Measurements from ENCODE around the gene RBM4. TPM values are rescaled to one million over a fixed set of nuclear protein-coding genes. Genes with fewer than 3 reads are reported as not detected.

Gene RBM4
- total RNA-seq, 1 experiment from 2014 or later: 245 TPM

DNA sequence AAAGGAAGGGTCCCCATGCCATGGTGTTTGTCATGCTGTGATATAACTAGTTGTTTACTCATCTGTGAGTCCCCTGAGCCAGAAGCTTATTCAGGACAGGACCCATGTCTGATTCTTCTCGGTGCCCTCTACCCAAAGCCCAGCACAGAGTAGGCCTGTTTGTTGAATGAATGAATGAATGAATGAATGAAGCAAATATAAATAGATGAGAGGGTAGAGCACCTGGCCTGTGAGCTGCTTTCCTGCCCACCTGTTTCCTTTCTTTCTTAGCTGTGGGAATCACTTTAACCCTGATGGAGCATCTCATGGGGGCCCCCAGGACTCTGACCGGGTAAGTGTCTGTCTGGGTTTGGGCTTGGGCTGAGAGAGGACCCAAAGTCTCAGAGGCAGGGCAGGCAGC lies 38.3 kb upstream of the RBM4 start:
- H3K9me3 ChIP-seq (ENCODE audit: low read depth, low read length, poor library complexity, severe bottlenecking): no peaks in the 10 kb centered on the region
- peaks cover 6% of the 10 kb centered on the region for H3K4me1 ChIP-seq (ENCODE audit: insufficient read depth, low read length, poor library complexity, severe bottlenecking)
- no peak overlapping the region for H3K27ac ChIP-seq (ENCODE audit: low read depth, low read length, poor library complexity, severe bottlenecking)
- no peaks in the 10 kb centered on the region for H3K27me3 ChIP-seq (replicated peaks; ENCODE audit: insufficient read depth, low read depth, low read length, poor library complexity)
- intact Hi-C loops (cut with micrococcal nuclease; ENCODE audit: unreplicated experiment): no loop called here
- no peak for TF ChIP-seq EZH2 (IDR thresholded peaks at IDR 0.05; ENCODE audit: borderline replicate concordance, low read depth, low read length, poor library complexity, severe bottlenecking)
- TF ChIP-seq, protein P1, sequence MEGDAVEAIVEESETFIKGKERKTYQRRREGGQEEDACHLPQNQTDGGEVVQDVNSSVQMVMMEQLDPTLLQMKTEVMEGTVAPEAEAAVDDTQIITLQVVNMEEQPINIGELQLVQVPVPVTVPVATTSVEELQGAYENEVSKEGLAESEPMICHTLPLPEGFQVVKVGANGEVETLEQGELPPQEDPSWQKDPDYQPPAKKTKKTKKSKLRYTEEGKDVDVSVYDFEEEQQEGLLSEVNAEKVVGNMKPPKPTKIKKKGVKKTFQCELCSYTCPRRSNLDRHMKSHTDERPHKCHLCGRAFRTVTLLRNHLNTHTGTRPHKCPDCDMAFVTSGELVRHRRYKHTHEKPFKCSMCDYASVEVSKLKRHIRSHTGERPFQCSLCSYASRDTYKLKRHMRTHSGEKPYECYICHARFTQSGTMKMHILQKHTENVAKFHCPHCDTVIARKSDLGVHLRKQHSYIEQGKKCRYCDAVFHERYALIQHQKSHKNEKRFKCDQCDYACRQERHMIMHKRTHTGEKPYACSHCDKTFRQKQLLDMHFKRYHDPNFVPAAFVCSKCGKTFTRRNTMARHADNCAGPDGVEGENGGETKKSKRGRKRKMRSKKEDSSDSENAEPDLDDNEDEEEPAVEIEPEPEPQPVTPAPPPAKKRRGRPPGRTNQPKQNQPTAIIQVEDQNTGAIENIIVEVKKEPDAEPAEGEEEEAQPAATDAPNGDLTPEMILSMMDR (conservative IDR thresholded peaks at IDR 0.05; ENCODE audit: low read depth, low read length): no peak
- peaks cover 26% of the 10 kb centered on the region for H3K36me3 ChIP-seq (ENCODE audit: insufficient read depth, low read length, poor library complexity, severe bottlenecking)
- no peak overlapping the region for H3K4me3 ChIP-seq (ENCODE audit: low read depth, low read length, poor library complexity, severe bottlenecking)
- no peak for DNase-seq (ENCODE audit: low spot score)
- POLR2A ChIA-PET (ENCODE audit: low non-redundant PET): no interaction called here
- CTCF ChIA-PET: no interaction called here
- BruUV-seq (replicated peaks): no TSS peak

DNA sequence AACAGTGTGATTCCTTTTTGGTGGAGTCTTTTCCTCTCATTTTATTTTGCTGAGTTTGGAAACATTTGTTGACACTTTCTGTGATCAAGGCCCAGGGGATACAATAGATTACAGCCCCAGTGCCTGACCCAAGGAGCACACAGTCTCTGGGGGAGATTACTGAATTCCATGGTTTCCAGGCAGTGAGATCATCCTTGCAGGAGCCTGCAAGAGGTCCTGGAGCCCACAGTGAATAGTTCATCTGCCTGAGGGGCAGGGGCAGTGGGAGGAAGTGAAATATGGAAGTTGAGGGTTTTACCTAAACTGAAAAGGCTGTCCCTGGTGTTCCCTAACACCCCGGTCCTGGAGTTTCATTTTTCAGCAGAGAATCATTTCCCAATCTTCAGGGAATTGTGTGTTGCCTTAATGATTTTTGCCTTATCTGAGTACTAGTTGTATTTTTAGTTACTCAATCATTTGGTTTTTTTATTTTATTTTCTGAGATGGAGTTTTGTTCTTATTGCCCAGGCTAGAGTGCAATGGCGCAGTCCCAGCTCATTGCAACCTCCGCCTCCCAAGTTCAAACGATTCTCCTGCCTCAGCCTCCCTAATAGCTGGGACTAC lies 37.8 kb upstream of the RBM4 start:
- ChIA-PET CTCF (no interaction called here), POLR2A (ENCODE audit: low non-redundant PET) (no interaction called here)
- Histone ChIP-seq H3K4me3 (ENCODE audit: low read depth, low read length, poor library complexity, severe bottlenecking) (no peak overlapping the region), H3K27ac (ENCODE audit: low read depth, low read length, poor library complexity, severe bottlenecking) (no peak overlapping the region), H3K9me3 (ENCODE audit: low read depth, low read length, poor library complexity, severe bottlenecking) (no peaks in the 10 kb centered on the region), H3K4me1 (ENCODE audit: insufficient read depth, low read length, poor library complexity, severe bottlenecking) (peaks cover 1% of the 10 kb centered on the region), H3K27me3 (replicated peaks; ENCODE audit: insufficient read depth, low read depth, low read length, poor library complexity) (no peaks in the 10 kb centered on the region), H3K36me3 (ENCODE audit: insufficient read depth, low read length, poor library complexity, severe bottlenecking) (peaks cover 29% of the 10 kb centered on the region)
- DNase-seq (ENCODE audit: low spot score): no peak
- TF ChIP-seq, protein P1 (conservative IDR thresholded peaks at IDR 0.05; ENCODE audit: low read depth, low read length): no peak
- no peak for TF ChIP-seq EZH2 (IDR thresholded peaks at IDR 0.05; ENCODE audit: borderline replicate concordance, low read depth, low read length, poor library complexity, severe bottlenecking)
- intact Hi-C loops (cut with micrococcal nuclease; ENCODE audit: unreplicated experiment): no loop called here
- BruUV-seq (replicated peaks): no TSS peak

DNA sequence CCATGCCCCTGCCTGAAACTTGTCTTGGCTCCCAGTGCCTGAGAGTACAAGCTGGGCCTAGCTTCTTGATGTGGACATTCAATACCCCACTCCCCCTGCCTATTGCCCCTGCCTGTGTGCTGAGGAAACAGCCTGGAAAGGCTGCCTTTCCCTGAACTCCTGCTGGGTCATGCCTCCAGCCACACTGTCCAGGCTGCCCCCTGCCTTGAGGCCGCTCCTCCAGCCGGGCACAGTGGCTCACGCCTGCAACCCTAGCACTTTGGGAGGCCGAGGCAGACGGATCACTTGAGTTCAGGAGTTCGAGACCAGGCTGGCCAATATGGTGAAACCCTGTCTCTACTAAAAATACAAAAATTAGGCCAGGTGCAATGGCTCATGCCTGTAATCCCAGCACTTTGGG lies 35.4 kb upstream of the RBM4 start:
- Histone ChIP-seq H3K36me3 (ENCODE audit: insufficient read depth, low read length, poor library complexity, severe bottlenecking) (peaks cover 33% of the 10 kb centered on the region), H3K27me3 (replicated peaks; ENCODE audit: insufficient read depth, low read depth, low read length, poor library complexity) (no peaks in the 10 kb centered on the region), H3K9me3 (ENCODE audit: low read depth, low read length, poor library complexity, severe bottlenecking) (no peaks in the 10 kb centered on the region), H3K27ac (ENCODE audit: low read depth, low read length, poor library complexity, severe bottlenecking) (no peak overlapping the region), H3K4me1 (ENCODE audit: insufficient read depth, low read length, poor library complexity, severe bottlenecking) (no peaks in the 10 kb centered on the region), H3K4me3 (ENCODE audit: low read depth, low read length, poor library complexity, severe bottlenecking) (no peak overlapping the region)
- ChIA-PET CTCF (no interaction called here), POLR2A (ENCODE audit: low non-redundant PET) (no interaction called here)
- intact Hi-C loops (cut with micrococcal nuclease; ENCODE audit: unreplicated experiment): no loop called here
- no peak for TF ChIP-seq EZH2 (IDR thresholded peaks at IDR 0.05; ENCODE audit: borderline replicate concordance, low read depth, low read length, poor library complexity, severe bottlenecking)
- TF ChIP-seq, protein P1 (conservative IDR thresholded peaks at IDR 0.05; ENCODE audit: low read depth, low read length): no peak
- no TSS peak for BruUV-seq (replicated peaks)
- DNase-seq (ENCODE audit: low spot score): no peak
